HEK293 (cell line): ENCODE measurements around the gene OR52E2.

ENCODE experiments used
- CTCF ChIA-PET: fragments of 350-600 bp; formaldehyde crosslinking; extraction: SDS; loops from one replicate; lab custom pipeline; 2021; ENCODE audit warnings: antibody characterized with exemption; lab: Yijun Ruan, JAX
- POLR2A ChIA-PET: fragments of 300-600 bp; formaldehyde crosslinking; extraction: SDS; loops from one replicate; lab custom pipeline; 2020; ENCODE audit warnings: antibody characterized with exemption, inconsistent platforms; lab: Yijun Ruan, JAX
- H3K27ac ChIP-seq: fragments of 200-500 bp; sonication (Bioruptor generic); 2 replicates; pipeline ENCODE4 v1.5.1; 2014; ENCODE audit warnings: low read depth, low read length, control low read depth, inconsistent platforms; ENCODE audit errors: extremely low read depth
- H3K36me3 ChIP-seq, 2 experiments: fragments of 200-500 bp in 1 of 2; sonication (Bioruptor generic) in 1 of 2; 1 replicate in 1 of 2; 2 replicates in 1 of 2; pipeline ENCODE4 v1.5.1; 2014 to 2017; ENCODE audit warnings: inconsistent platforms in 2 of 2, low read length in 2 of 2; ENCODE audit not compliant: control insufficient read depth in 2 of 2, insufficient read depth in 1 of 2
- H3K4me1 ChIP-seq: fragments of 200-500 bp; sonication (Bioruptor generic); 2 replicates; pipeline ENCODE4 v1.5.1; 2014; ENCODE audit warnings: mild to moderate bottlenecking, low read length, inconsistent platforms; ENCODE audit not compliant: control insufficient read depth, insufficient read depth
- H3K4me3 ChIP-seq: 2 replicates; pipeline ENCODE4 v1.5.1; 2011; ENCODE audit warnings: low read depth, mild to moderate bottlenecking, control low read depth, low read length, moderate library complexity
- H3K9me3 ChIP-seq: fragments of 200-500 bp; sonication (Bioruptor generic); 2 replicates; pipeline ENCODE4 v1.5.1; 2014; ENCODE audit warnings: low read depth, low read length, inconsistent platforms; ENCODE audit not compliant: control insufficient read depth, insufficient read depth
- ATF2 ChIP-seq: fragments of 450-650 bp; formaldehyde crosslinking; IDR thresholded peaks from 2 replicates; pipeline ENCODE4 v1.5.1; 2016; ENCODE audit warnings: missing biosample characterization, missing genetic modification characterization, low read depth
- CTCF ChIP-seq: fragments of 450-650 bp; formaldehyde crosslinking; IDR thresholded peaks from 2 replicates; pipeline ENCODE4 v1.5.1; 2016; ENCODE audit warnings: missing biosample characterization, missing genetic modification characterization
- GLIS2 ChIP-seq: fragments of 450-650 bp; formaldehyde crosslinking; IDR thresholded peaks from 2 replicates; pipeline ENCODE4 v1.5.1; 2016; ENCODE audit warnings: missing biosample characterization, missing genetic modification characterization
- HOXD13 ChIP-seq: sonication (generic); formaldehyde crosslinking; IDR thresholded peaks from 2 replicates; pipeline ENCODE4 v1.8.0; 2022; ENCODE audit warnings: missing genetic modification reagents, borderline replicate concordance
- IKZF3 ChIP-seq: fragments of 450-650 bp; IDR thresholded peaks from 2 replicates; pipeline ENCODE4 v1.5.0; 2018; ENCODE audit warnings: missing biosample characterization, mild to moderate bottlenecking, missing genetic modification characterization, moderate library complexity
- KLF8 ChIP-seq: fragments of 450-650 bp; formaldehyde crosslinking; IDR thresholded peaks from 2 replicates; pipeline ENCODE4 v1.5.1; 2016; ENCODE audit warnings: missing biosample characterization, missing genetic modification characterization
- MYNN ChIP-seq: fragments of 450-650 bp; formaldehyde crosslinking; IDR thresholded peaks from 2 replicates; pipeline ENCODE4 v1.5.1; 2016; ENCODE audit warnings: missing biosample characterization, missing genetic modification characterization, borderline replicate concordance
- SP3 ChIP-seq: fragments of 450-650 bp; formaldehyde crosslinking; IDR thresholded peaks from 2 replicates; pipeline ENCODE4 v1.5.1; 2016; ENCODE audit warnings: missing biosample characterization, missing genetic modification characterization
- ZBTB20 ChIP-seq: fragments of 450-650 bp; formaldehyde crosslinking; IDR thresholded peaks from 2 replicates; pipeline ENCODE4 v1.5.1; 2016; ENCODE audit warnings: missing biosample characterization, missing genetic modification characterization
- ZBTB26 ChIP-seq: fragments of 450-650 bp; formaldehyde crosslinking; optimal IDR thresholded peaks from 2 replicates; pipeline ENCODE3; 2016; ENCODE audit warnings: missing biosample characterization, mild to moderate bottlenecking, missing genetic modification characterization
- ZBTB7A ChIP-seq: fragments of 450-650 bp; formaldehyde crosslinking; IDR thresholded peaks from 2 replicates; pipeline ENCODE4 v1.5.1; 2016; ENCODE audit warnings: low read depth, missing biosample characterization, missing genetic modification characterization
- ZFP37 ChIP-seq: fragments of 450-650 bp; formaldehyde crosslinking; IDR thresholded peaks from 2 replicates; pipeline ENCODE4 v1.5.1; 2016; ENCODE audit warnings: missing biosample characterization, missing genetic modification characterization
- ZNF112 ChIP-seq: fragments of 450-650 bp; formaldehyde crosslinking; IDR thresholded peaks from 2 replicates; pipeline ENCODE4 v1.5.0; 2017; ENCODE audit warnings: missing biosample characterization, missing genetic modification characterization
- ZNF146 ChIP-seq: fragments of 450-650 bp; formaldehyde crosslinking; IDR thresholded peaks from 2 replicates; pipeline ENCODE4 v1.5.1; 2016; ENCODE audit warnings: missing biosample characterization, missing genetic modification characterization
- ZNF16 ChIP-seq: fragments of 450-650 bp; formaldehyde crosslinking; IDR thresholded peaks from 2 replicates; pipeline ENCODE4 v1.5.1; 2016; ENCODE audit warnings: low read depth, missing biosample characterization, missing genetic modification characterization
- ZNF174 ChIP-seq: fragments of 450-650 bp; formaldehyde crosslinking; IDR thresholded peaks from 2 replicates; pipeline ENCODE4 v1.5.0; 2017; ENCODE audit warnings: missing biosample characterization, mild to moderate bottlenecking, missing genetic modification characterization
- ZNF274 ChIP-seq, 2 experiments: fragments of 200-500 bp in 1 of 2; fragments of 450-650 bp in 1 of 2; sonication (Bioruptor generic) in 1 of 2; formaldehyde crosslinking in 1 of 2; IDR thresholded peaks; 2 replicates each; pipeline versions ENCODE4 v1.5.1 to v1.6.1; 2014 to 2016; ENCODE audit warnings: borderline replicate concordance in 1 of 2, inconsistent platforms in 1 of 2, low read length in 1 of 2, missing biosample characterization in 1 of 2, missing genetic modification characterization in 1 of 2
- ZNF521 ChIP-seq: fragments of 450-650 bp; formaldehyde crosslinking; IDR thresholded peaks from 2 replicates; pipeline ENCODE4 v1.5.1; 2017; ENCODE audit warnings: missing biosample characterization, mild to moderate bottlenecking, missing genetic modification characterization
- ZNF600 ChIP-seq: fragments of 450-650 bp; formaldehyde crosslinking; IDR thresholded peaks from 2 replicates; pipeline ENCODE4 v1.5.1; 2016; ENCODE audit warnings: missing biosample characterization, missing genetic modification characterization
- ZNF621 ChIP-seq: fragments of 450-650 bp; formaldehyde crosslinking; IDR thresholded peaks from 2 replicates; pipeline ENCODE4 v1.5.1; 2017; ENCODE audit warnings: missing biosample characterization, missing genetic modification characterization
- ZNF658 ChIP-seq: fragments of 450-650 bp; formaldehyde crosslinking; IDR thresholded peaks from 2 replicates; pipeline ENCODE4; 2016; ENCODE audit warnings: missing biosample characterization, missing genetic modification characterization
- ZNF707 ChIP-seq: fragments of 450-650 bp; formaldehyde crosslinking; IDR thresholded peaks from 2 replicates; pipeline ENCODE4 v1.5.1; 2016; ENCODE audit warnings: missing biosample characterization, missing genetic modification characterization
- ZSCAN30 ChIP-seq: fragments of 450-650 bp; IDR thresholded peaks from 2 replicates; pipeline ENCODE4 v1.5.1; 2018; ENCODE audit warnings: missing biosample characterization, mild to moderate bottlenecking, missing genetic modification characterization, moderate library complexity
- ZSCAN4 ChIP-seq: fragments of 450-650 bp; formaldehyde crosslinking; IDR thresholded peaks from 2 replicates; pipeline ENCODE4 v1.5.1; 2017; ENCODE audit warnings: missing biosample characterization, missing genetic modification characterization
- TF ChIP-seq, protein P1 (sequence below): fragments of 450-650 bp; formaldehyde crosslinking; IDR thresholded peaks from 2 replicates; pipeline ENCODE4 v1.5.1; 2016; ENCODE audit warnings: missing biosample characterization, missing genetic modification characterization

OR52E2 gene

DNA sequence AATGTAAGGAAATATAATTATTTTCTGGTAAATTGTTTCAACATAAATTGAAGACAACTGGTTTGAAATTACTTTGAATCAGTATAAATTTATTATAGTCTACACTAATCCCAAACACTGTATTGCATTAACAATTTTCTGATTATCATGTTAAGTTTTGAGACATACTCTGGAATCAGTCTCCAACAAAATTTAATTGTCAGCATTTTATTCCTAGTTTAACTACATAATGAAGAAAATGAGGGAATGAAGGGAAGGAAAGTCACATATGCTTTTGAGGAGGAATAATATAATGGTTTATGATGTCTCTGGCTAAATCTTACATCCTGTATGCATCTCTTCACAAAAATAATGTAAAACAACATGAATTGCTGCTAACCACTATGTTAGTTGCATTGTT lies 24.2 kb upstream of the OR52E2 start:
- Histone ChIP-seq H3K4me1 (no peaks in the 10 kb centered on the region), H3K4me3 (no peak overlapping the region), H3K36me3 (no peaks in the 10 kb centered on the region), H3K9me3 (no peaks in the 10 kb centered on the region), H3K27ac (no peak overlapping the region)
- CTCF ChIA-PET = no interaction called here
- POLR2A ChIA-PET = no interaction called here
- TF ChIP-seq ZNF274 (IDR thresholded peaks at IDR 0.05; ENCODE audit: low read length) (no peak), ZNF274 (tag by site-specific recombination; IDR thresholded peaks at IDR 0.05; ENCODE audit: borderline replicate concordance) (no peak), ZNF16 (tag by site-specific recombination) (no peak), ZSCAN4 (tag by site-specific recombination) (no peak), ZNF112 (tag by site-specific recombination) (no peak), GLIS2 (tag by site-specific recombination) (no peak), HOXD13 (no peak), ZNF658 (tag by site-specific recombination) (no peak), ZNF621 (tag by site-specific recombination) (no peak), ZBTB20 (tag by site-specific recombination) (no peak), ZFP37 (tag by site-specific recombination) (no peak), ZBTB26 (tag by site-specific recombination) (no peak), IKZF3 (tag by site-specific recombination) (no peak), KLF8 (tag by site-specific recombination) (no peak), ZBTB7A (tag by site-specific recombination) (no peak), ZNF146 (tag by site-specific recombination) (no peak), ATF2 (tag by site-specific recombination) (no peak), ZNF600 (no peak)
- TF ChIP-seq, protein P1, sequence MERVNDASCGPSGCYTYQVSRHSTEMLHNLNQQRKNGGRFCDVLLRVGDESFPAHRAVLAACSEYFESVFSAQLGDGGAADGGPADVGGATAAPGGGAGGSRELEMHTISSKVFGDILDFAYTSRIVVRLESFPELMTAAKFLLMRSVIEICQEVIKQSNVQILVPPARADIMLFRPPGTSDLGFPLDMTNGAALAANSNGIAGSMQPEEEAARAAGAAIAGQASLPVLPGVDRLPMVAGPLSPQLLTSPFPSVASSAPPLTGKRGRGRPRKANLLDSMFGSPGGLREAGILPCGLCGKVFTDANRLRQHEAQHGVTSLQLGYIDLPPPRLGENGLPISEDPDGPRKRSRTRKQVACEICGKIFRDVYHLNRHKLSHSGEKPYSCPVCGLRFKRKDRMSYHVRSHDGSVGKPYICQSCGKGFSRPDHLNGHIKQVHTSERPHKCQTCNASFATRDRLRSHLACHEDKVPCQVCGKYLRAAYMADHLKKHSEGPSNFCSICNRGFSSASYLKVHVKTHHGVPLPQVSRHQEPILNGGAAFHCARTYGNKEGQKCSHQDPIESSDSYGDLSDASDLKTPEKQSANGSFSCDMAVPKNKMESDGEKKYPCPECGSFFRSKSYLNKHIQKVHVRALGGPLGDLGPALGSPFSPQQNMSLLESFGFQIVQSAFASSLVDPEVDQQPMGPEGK (tag by site-specific recombination) = no peak

DNA sequence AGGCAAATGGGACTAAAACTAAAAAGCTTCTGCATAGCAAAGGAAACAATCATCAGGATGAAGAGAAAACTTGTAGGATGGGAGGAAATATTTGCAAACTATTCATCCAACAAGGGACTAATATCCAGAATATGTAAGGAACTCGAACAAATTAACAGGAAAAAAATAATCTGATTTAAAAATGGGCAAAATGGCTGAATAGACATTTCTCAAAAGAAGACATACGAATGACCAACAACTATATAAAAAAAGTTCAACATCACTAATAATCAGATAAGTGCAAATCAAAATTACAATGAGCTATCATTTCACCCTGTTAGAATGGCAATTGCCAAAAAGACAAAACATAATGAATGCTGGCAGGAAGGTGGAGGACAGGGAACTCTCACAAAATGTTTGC lies 22.0 kb upstream of the OR52E2 start:
- no peaks in the 10 kb centered on the region for H3K9me3 ChIP-seq
- H3K36me3 ChIP-seq = no peaks in the 10 kb centered on the region
- H3K27ac ChIP-seq = no peak overlapping the region
- ChIA-PET POLR2A (no interaction called here), CTCF (interaction anchor here (0.7 kb wide), 2 partner anchors 16 to 155 kb away, joined by 3 read pairs; no protein-coding TSS in a partner anchor)
- TF ChIP-seq CTCF (tag by site-specific recombination) = no peak
- TF ChIP-seq ZNF174 (tag by site-specific recombination) = no peak
- no peak for TF ChIP-seq ZNF521 (tag by site-specific recombination)
- no peak for TF ChIP-seq ZNF707 (tag by site-specific recombination)
- TF ChIP-seq MYNN (tag by site-specific recombination) = no peak
- TF ChIP-seq ZSCAN30 (tag by site-specific recombination) = no peak
- TF ChIP-seq SP3 (tag by site-specific recombination) = no peak
- H3K4me3 ChIP-seq = no peak overlapping the region
- H3K4me1 ChIP-seq = no peaks in the 10 kb centered on the region
